ENCODE data around the gene BEST1.

- TF ChIP-seq CTCF (IDR thresholded peaks at IDR 0.05) = no peak
- TF ChIP-seq POLR2A (IDR thresholded peaks at IDR 0.05) = no peak
- no peak for TF ChIP-seq POLR2AphosphoS5 (IDR thresholded peaks at IDR 0.05)
- no peak for TF ChIP-seq EP300 (IDR thresholded peaks at IDR 0.05)
Observed at GRCh38 chr11:61954106-61954850, 4.1 kb downstream of the BEST1 start.

Measured in gastroesophageal sphincter (tissue), 3 donors.